GM21576 (cell line): ENCODE measurements around the gene ZNF490.

Source experiments
- ATAC-seq: cut with Tn5 transposase; IDR thresholded peaks from one replicate; pipeline ENCODE4 v1.9.1; 2021; ENCODE audit warnings: mild to moderate bottlenecking, moderate library complexity; ENCODE audit not compliant: unreplicated experiment

ZNF490 gene

GRCh38 chr19:12545267-12545666, 65.3 kb downstream of the ZNF490 start:
- ATAC-seq: no peak

DNA sequence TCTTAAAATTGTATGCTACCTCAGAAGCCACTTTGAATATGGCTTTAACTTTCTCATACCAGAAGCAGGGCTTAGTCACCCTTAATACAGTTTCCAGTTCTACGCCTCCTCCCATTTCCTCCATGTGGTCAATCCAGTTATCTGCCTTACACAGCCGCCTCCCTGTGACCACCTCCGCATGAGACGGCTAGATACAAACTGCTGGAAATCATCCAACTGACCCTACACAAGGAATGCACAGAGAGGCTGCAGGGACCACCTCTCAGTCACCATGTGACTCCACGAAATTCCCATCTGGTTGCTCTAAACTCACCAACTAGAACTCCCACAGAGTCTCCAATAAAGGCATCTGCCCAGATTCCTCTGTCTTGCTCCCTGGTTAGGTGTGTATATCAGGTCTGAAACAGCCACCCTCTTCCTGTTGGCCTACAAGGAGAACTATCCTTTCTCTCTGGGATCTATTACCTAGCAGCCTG, 66.2 kb downstream of the ZNF490 start:
- no peak for ATAC-seq

GRCh38 chr19:12543855-12544254, 66.8 kb downstream of the ZNF490 start:
- ATAC-seq: no peak
